ENCODE measurements around the gene CCDC141. TPM values are rescaled to one million over a fixed set of nuclear protein-coding genes. Genes with fewer than 3 reads are reported as not detected.
"Not testable (repeated sequence)": the region's sequence is repeated elsewhere in the genome, so short reads cannot be mapped to it uniquely, and the experiment has no call there.

CCDC141 gene, protein sequence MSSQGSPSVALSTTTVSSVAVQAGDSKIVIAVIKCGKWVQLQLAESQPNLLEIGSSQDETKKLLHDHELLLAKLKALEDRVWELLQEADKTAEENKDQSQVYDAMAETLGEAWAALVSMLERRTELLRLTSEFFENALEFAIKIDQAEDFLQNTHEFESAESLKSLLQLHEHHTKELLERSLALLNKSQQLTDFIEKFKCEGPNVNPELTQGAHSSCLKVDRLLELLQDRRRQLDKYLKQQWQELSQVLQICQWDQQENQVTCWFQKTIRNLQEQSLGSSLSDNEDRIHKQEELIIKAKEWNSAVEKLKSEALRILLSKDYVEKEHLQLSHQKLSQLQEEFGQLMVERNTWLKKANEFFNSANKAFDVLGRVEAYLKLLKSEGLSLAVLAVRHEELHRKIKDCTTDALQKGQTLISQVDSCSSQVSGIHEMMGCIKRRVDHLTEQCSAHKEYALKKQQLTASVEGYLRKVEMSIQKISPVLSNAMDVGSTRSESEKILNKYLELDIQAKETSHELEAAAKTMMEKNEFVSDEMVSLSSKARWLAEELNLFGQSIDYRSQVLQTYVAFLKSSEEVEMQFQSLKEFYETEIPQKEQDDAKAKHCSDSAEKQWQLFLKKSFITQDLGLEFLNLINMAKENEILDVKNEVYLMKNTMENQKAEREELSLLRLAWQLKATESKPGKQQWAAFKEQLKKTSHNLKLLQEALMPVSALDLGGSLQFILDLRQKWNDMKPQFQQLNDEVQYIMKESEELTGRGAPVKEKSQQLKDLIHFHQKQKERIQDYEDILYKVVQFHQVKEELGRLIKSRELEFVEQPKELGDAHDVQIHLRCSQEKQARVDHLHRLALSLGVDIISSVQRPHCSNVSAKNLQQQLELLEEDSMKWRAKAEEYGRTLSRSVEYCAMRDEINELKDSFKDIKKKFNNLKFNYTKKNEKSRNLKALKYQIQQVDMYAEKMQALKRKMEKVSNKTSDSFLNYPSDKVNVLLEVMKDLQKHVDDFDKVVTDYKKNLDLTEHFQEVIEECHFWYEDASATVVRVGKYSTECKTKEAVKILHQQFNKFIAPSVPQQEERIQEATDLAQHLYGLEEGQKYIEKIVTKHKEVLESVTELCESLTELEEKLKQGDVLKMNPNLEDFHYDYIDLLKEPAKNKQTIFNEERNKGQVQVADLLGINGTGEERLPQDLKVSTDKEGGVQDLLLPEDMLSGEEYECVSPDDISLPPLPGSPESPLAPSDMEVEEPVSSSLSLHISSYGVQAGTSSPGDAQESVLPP (N-terminal part only)
- 10 to 100 TPM; 10.8 to 14.6 TPM for total RNA-seq

DNA sequence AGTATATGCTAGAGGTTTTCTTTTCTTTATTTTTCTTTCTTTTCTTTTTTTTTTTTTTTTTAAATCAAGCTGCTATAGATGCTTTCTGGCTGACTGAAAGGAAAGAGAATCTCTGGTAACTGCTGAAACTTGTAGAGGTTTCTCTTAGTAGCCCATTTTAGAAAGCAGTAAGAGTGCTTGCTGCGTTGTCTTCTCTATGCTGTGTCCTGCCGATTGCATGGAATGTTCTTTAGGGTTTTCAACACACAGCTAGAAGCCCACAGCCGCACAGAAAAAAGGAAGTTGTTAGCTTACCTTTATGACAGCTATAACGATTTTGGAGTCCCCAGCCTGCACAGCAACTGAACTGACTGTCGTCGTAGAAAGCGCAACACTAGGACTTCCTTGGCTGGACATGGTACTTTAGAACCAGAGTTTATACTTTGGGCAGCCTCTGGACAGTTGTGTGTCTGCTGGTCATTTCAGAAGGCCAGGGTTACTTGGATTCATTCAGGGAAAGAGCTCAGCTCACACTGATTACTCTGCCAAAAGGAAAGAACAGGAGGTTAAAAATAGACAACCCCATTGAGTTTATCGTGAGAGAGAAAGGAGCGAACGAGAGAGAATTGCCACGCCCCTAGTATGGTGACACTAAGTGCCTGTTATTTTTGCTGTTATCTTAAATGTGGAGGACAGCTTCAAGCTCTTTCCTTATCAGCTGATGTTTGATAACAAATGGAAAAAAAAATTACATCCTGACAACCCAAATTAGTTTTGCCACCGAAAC is at the start of gene CCDC141:
Gene CCDC141 (minus strand): TSS at position 592 of the 766 bp plus-strand sequence. CDS start 196 bp downstream, at position 396.
- Mint-ChIP-seq H3K36me3 (ENCODE audit: low read depth) (peaks cover 23% of the 10 kb centered on the region), H3K9me3 (peaks cover 10% of the 10 kb centered on the region), H3K4me1 (peaks cover 58% of the 10 kb centered on the region), H3K27ac (peak within 1 kb of the TSS; percentile 91), H3K4me3 (peak within 1 kb of the TSS; percentile 75), H3K27me3 (no peaks in the 10 kb centered on the region)
- ChIA-PET POLR2A (no interaction called here), CTCF (interaction anchor here (0.7 to 1.8 kb wide), 4 partner anchors 9 to 80 kb away, joined by 3 to 6 read pairs (median 4); no protein-coding TSS in a partner anchor)
- DNase-seq, result peak; percentile 48

DNA sequence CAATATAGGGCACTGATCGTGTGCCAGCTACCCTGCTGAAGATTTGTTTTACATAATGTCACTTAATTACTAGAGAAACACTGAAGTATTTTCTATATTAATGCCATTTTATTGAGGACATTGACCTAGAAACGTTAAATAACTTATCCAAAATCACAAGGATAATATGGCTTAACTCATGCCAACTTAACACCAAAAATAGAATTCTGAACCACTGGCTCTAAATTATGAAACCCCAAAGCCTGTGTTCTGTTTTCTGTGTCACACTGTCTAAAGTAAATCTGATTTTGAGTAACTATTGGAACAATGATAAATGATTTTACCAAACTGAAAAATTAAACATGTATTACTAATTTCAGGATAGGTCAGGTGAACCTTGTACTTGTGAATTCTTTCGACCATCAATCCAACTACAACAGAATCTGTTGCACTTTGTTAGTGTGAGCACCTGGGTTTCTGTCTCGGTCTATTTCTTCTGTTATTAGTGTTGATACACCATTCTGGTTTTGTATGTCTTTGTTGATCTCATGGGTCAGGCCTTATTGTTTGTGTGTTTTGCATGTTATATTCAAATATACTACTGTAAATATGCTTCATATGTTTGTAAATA is 48.2 kb upstream of the CCDC141 start:
- H3K27ac Mint-ChIP-seq, result no peak overlapping the region
- DNase-seq, result no peak
- H3K9me3 Mint-ChIP-seq, result peaks cover 5% of the 10 kb centered on the region
- H3K36me3 Mint-ChIP-seq (ENCODE audit: low read depth), result no peaks in the 10 kb centered on the region
- ChIA-PET POLR2A (no interaction called here), CTCF (no interaction called here)
- H3K4me3 Mint-ChIP-seq, result no peak overlapping the region
- H3K4me1 Mint-ChIP-seq, result peaks cover 21% of the 10 kb centered on the region
- no peaks in the 10 kb centered on the region for H3K27me3 Mint-ChIP-seq

DNA sequence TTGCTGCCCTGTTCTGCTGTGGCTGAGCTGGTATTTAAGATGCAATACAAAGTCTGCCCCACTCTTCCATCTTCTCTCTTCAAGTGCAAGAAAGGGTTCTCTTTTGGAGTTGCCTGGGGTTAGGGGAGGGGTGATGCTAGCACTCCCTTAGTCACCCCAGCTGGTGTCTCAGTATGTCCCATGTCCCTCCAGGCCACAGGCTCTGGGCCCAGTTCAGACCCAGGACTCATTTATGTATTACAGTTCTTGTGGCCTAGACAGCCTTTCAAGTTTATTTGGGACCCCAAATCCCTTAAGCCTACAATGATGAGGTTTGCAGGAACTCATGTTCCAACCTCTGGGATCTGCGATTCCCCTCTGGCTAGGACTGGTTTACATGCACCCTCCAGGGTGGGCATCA is 47.2 kb upstream of the CCDC141 start:
- H3K9me3 Mint-ChIP-seq, result peaks cover 5% of the 10 kb centered on the region

DNA sequence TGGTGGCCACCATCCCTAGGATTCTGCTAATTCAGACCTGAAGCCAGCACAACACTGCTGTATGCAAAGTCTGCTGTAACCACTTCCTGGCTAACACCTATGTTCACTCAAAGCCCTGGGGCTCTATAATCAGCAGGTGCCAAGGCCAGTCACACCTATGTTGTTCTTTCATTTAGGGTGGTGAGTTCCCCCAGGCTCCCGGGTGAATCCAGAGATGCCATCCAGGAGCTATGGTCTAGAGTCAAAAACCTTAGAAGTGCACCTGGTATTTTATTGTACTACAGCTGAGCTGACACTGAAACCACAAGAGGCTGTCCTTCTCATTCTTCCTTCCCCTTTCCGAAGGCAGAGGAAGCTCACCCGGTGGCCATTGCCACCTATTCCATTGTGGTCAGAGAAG is 46.2 kb upstream of the CCDC141 start:
- no peak overlapping the region for H3K4me3 Mint-ChIP-seq
- peaks cover 23% of the 10 kb centered on the region for H3K4me1 Mint-ChIP-seq
- no peaks in the 10 kb centered on the region for H3K27me3 Mint-ChIP-seq
- peaks cover 2% of the 10 kb centered on the region for H3K36me3 Mint-ChIP-seq (ENCODE audit: low read depth)
- peak; percentile 46 for DNase-seq
- H3K27ac Mint-ChIP-seq, result peak overlapping the region; percentile 34
- POLR2A ChIA-PET, result no interaction called here
- CTCF ChIA-PET, result interaction anchor here (1.5 kb wide), 1 partner anchor 10 kb away, joined by 5 read pairs; no protein-coding TSS in a partner anchor
- peaks cover 5% of the 10 kb centered on the region for H3K9me3 Mint-ChIP-seq

More for the DNA sequence above, 47.2 kb upstream of the CCDC141 start:
- Mint-ChIP-seq H3K27ac (peak overlapping the region; percentile 11), H3K4me3 (no peak overlapping the region), H3K4me1 (peaks cover 23% of the 10 kb centered on the region), H3K36me3 (ENCODE audit: low read depth) (no peaks in the 10 kb centered on the region), H3K27me3 (no peaks in the 10 kb centered on the region)
- POLR2A ChIA-PET, result no interaction called here
- DNase-seq, result no peak
- CTCF ChIA-PET, result interaction anchor here (1.5 kb wide), 1 partner anchor 9 kb away, joined by 5 read pairs; no protein-coding TSS in a partner anchor

DNA sequence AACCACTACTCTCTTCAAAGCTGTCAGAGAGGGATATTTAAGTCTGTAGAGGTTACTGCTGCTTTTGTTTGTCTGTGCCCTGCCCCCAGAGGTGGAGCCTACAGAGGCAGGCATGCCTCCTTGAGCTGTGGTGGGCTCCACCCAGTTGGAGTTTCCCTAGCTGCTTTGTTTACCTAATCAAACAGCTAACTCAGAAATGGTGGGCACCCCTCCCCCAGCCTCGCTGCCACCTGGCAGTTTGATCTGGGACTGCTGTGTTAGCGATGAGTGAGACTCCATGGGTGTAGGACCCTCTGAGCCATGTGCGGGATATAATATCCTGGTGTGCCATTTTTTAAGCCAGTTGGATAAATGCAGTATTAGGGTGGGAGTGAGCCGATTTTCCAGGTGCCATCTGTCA is 43.0 kb upstream of the CCDC141 start:
- CTCF ChIA-PET; POLR2A ChIA-PET; H3K27ac Mint-ChIP-seq; H3K4me3 Mint-ChIP-seq; H3K9me3 Mint-ChIP-seq; H3K27me3 Mint-ChIP-seq; H3K36me3 Mint-ChIP-seq (ENCODE audit: low read depth): not testable (repeated sequence)
- peak; percentile 17 for DNase-seq
- H3K4me1 Mint-ChIP-seq, result peaks cover 23% of the 10 kb centered on the region

DNA sequence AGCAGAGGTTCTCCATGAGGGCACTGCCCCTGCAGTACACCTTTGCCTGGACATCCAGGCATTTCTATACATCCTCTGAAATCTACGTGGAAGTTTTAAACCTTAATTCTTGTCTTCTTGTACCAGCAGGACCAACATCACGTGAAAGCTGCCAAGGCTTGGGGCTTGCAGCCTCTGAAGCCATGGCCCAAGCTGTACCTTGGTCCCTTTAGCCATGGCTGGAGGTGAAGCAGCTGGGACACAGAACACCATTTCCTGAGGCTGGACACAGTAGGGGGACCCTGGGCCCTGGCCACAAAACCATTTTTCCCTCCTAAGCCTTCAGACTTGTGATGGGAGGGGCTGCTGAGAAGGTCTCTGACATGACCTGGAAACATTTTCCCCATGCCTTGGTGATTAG is 32.8 kb upstream of the CCDC141 start:
- Mint-ChIP-seq H3K27ac (no peak overlapping the region), H3K9me3 (peaks cover 27% of the 10 kb centered on the region), H3K27me3 (no peaks in the 10 kb centered on the region), H3K4me3 (no peak overlapping the region), H3K36me3 (ENCODE audit: low read depth) (peaks cover 3% of the 10 kb centered on the region), H3K4me1 (no peaks in the 10 kb centered on the region)
- POLR2A ChIA-PET, result no interaction called here
- CTCF ChIA-PET, result no interaction called here
- DNase-seq, result no peak

DNA sequence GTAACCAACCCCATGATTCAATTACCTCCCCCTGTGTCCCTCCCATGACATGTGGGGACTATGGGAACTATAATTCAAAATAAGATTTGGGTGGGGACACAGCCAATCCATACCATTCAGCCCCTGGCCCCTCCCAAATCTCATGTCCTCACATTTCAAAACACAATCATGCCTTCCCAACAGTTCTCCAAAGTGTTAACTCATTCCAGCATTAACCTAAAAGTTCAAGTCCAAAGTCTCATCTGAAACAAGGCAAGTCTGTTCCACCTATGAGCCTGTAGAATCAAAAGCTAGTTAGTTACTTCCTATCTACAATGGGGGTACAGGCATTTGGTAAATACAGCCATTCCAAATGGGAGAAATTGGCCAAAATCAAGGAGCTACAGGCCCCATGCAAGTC is 32.0 kb upstream of the CCDC141 start:
- Mint-ChIP-seq H3K27me3 (no peaks in the 10 kb centered on the region), H3K4me3 (no peak overlapping the region), H3K9me3 (peaks cover 33% of the 10 kb centered on the region), H3K36me3 (ENCODE audit: low read depth) (peaks cover 3% of the 10 kb centered on the region), H3K27ac (no peak overlapping the region), H3K4me1 (no peaks in the 10 kb centered on the region)
- CTCF ChIA-PET, result no interaction called here
- POLR2A ChIA-PET, result no interaction called here
- DNase-seq, result no peak

DNA sequence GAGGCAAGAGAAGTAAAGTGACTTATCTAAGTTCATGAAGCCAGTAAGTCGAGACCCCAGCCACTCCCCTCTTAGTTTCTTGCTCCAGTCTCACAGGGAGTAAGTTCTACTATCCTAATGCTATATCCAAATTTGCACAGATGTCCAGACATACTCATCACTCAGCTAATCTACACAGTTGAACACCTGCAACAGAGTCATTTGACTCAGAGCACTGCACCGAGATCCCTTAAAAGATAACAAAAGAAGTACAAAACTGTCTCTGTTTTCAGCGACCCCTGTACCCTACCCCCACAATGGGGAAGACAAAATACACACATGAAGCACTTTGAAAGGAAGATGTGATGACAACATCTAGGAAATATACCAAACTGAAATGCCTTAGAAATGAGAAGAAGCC is 22.6 kb upstream of the CCDC141 start:
- Mint-ChIP-seq H3K9me3 (peaks cover 20% of the 10 kb centered on the region), H3K4me3 (no peak overlapping the region), H3K27me3 (no peaks in the 10 kb centered on the region), H3K27ac (no peak overlapping the region), H3K4me1 (peaks cover 6% of the 10 kb centered on the region), H3K36me3 (ENCODE audit: low read depth) (peaks cover 4% of the 10 kb centered on the region)
- ChIA-PET CTCF (no interaction called here), POLR2A (no interaction called here)
- no peak for DNase-seq

DNA sequence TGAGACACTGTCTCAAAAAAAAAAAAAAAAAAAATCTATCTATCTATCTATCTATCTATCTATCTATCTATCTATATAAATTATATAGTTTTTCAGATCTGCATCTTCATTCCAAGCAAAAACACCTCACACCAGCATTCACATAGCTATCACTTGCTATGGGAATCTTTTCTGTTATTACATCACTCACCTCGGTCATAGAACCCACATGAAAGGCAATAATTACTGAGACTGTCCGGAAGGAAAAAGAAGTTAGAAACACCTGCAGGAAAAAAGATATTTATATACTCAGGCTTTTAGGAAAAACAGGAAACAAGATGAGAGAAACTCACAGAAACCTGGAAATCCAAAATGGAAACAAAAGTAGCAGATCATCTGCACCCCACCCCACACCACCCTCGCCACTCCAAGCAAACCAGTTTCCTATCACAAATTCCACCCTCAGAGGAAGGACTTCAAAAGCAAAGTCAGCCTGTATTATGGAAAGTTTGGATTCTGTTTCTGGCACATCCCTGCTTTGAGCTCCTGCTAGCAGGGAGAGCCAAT is 21.9 kb upstream of the CCDC141 start:
- Mint-ChIP-seq H3K4me3 (no peak overlapping the region), H3K36me3 (ENCODE audit: low read depth) (peaks cover 6% of the 10 kb centered on the region), H3K27me3 (no peaks in the 10 kb centered on the region), H3K9me3 (peaks cover 17% of the 10 kb centered on the region), H3K27ac (no peak overlapping the region), H3K4me1 (peaks cover 8% of the 10 kb centered on the region)
- no peak for DNase-seq
- ChIA-PET POLR2A (no interaction called here), CTCF (no interaction called here)

DNA sequence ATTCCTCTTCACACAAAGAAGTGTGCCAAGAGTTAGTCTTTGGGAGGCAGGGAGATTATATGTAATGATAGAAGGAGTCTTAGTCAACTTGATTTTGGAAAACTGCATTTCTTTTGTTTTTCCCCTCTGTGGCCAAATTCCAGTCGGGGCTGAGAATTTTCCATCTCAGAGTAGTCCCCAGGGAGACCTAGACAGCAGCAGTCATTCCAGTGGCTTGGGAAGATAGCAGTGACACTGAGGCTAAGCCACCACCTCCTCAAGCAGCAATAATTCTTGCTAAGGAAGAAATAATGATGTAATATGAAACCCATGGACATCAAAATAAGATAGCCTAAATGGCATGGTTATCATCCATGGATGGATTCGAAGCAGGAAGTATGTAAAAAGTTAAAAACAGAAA is 21.0 kb upstream of the CCDC141 start:
- peaks cover 6% of the 10 kb centered on the region for H3K36me3 Mint-ChIP-seq (ENCODE audit: low read depth)
- CTCF ChIA-PET, result no interaction called here

DNA sequence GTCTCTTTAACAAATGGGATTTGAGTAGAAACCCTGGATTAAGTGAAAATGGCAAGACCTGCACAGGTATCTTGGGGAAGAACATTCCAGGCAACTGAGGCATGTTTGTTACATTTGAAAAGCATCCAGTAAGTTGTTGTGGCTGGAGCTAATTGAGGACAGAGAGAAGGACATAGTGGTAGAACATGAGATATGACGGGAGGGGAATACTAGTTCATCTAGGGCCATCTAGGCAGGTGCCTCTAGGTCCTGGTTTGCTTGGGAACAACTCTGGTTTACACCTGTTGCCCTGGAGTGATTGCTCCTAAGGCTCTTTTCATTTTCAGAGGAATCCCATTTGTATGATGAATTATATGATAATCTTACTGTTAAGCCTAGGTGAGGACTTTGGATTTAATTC is 19.7 kb upstream of the CCDC141 start:
- Mint-ChIP-seq H3K27me3 (no peaks in the 10 kb centered on the region), H3K27ac (no peak overlapping the region), H3K4me3 (no peak overlapping the region), H3K36me3 (ENCODE audit: low read depth) (peaks cover 6% of the 10 kb centered on the region), H3K9me3 (peaks cover 17% of the 10 kb centered on the region), H3K4me1 (peaks cover 8% of the 10 kb centered on the region)
- CTCF ChIA-PET, result interaction anchor here (0.6 kb wide), 1 partner anchor 48 kb away, joined by 4 read pairs; no protein-coding TSS in a partner anchor
- DNase-seq, result no peak
- POLR2A ChIA-PET, result no interaction called here

More for the DNA sequence above, 21.0 kb upstream of the CCDC141 start:
- no peak for DNase-seq
- peaks cover 17% of the 10 kb centered on the region for H3K9me3 Mint-ChIP-seq
- no peak overlapping the region for H3K27ac Mint-ChIP-seq
- no peaks in the 10 kb centered on the region for H3K27me3 Mint-ChIP-seq
- POLR2A ChIA-PET, result no interaction called here
- H3K4me3 Mint-ChIP-seq, result no peak overlapping the region
- H3K4me1 Mint-ChIP-seq, result peaks cover 8% of the 10 kb centered on the region

All from activated CD4-positive, alpha-beta T cell treated with anti-CD3 and anti-CD28 coated beads, Interleukin-2, amount 10 ng/mL, durations not matched to agents 7 days and 5 days (primary cell).